ENCODE data around the gene SOHLH1. TPM values are rescaled to one million over a fixed set of nuclear protein-coding genes. Genes with fewer than 3 reads are reported as not detected.

The SOHLH1 gene
- total and polyA plus RNA-seq, 2 of the 4 experiments (the other 2 are of a cell fraction), result not detected

DNA sequence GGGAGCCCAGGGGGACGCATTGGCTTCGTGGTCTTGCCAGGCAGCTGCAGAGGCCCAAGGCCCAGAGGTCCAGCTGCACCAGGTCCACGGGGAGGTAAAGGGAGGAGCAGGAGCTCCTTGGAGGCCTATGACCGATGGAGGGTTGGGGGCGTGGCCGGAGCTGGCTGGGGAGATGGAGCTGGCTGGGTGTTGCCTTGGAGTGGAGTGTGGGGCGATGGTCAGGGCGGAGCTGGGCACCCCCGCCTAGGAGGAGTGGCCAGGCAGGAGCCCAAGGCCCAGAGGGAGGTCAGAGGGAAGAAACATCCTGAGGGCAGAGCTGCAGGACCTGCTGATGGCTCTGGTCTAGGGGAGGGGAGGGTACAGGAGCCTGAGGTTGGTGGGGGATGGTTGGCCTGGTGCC, 47.3 kb upstream of the SOHLH1 start:
- Histone ChIP-seq H2BK20ac (ENCODE audit: low read depth, low read length) (no peak overlapping the region), H2BK5ac (ENCODE audit: low read depth, low read length, poor library complexity, severe bottlenecking) (no peak overlapping the region), H3K23ac (ENCODE audit: low read depth, low read length) (no peak overlapping the region), H3K56ac (ENCODE audit: extremely low read depth, insufficient read depth, low read length) (no peak overlapping the region), H4K20me1 (ENCODE audit: insufficient read depth, low read length) (no peaks in the 10 kb centered on the region), H3K9me3 (ENCODE audit: control insufficient read depth, insufficient read depth, low read length) (no peaks in the 10 kb centered on the region), H2BK120ac (ENCODE audit: low read depth, low read length) (no peak overlapping the region), H3K4ac (ENCODE audit: low read depth, low read length) (no peak overlapping the region), H3K79me1 (ENCODE audit: low read depth in 1 of 2, low read length in 2 of 2) (no peaks in the 10 kb centered on the region), H4K8ac (ENCODE audit: low read depth in 2 of 2, low read length in 2 of 2) (no peak overlapping the region), H2AK9ac (replicated peaks; ENCODE audit: low read depth, low read length, poor library complexity) (no peak overlapping the region), H3K9ac (ENCODE audit: low read depth, low read length) (no peak overlapping the region), H3K4me1 (ENCODE audit: control insufficient read depth, insufficient read depth, low read length) (no peaks in the 10 kb centered on the region), H2AK5ac (ENCODE audit: low read depth, low read length) (no peak overlapping the region), H3K27me3 (ENCODE audit: control insufficient read depth, insufficient read depth, low read length) (peaks cover 5% of the 10 kb centered on the region; the same call in 1 of the 2 replicates), H3K4me2 (ENCODE audit: low read depth, low read length) (no peak overlapping the region), H3K36me3 (ENCODE audit: control insufficient read depth, insufficient read depth, low read length) (no peaks in the 10 kb centered on the region), H4K91ac (ENCODE audit: insufficient read depth, low read depth, low read length) (no peak overlapping the region), H3K18ac (ENCODE audit: low read depth, low read length) (no peak overlapping the region), H2BK15ac (ENCODE audit: low read depth, low read length) (no peak overlapping the region), H3K9me1 (ENCODE audit: insufficient read depth, low read length) (no peaks in the 10 kb centered on the region), H3K14ac (replicated peaks; ENCODE audit: low read depth, low read length) (no peak overlapping the region), H3K27ac (ENCODE audit: insufficient read depth, low read length) (no peak overlapping the region), H2AFZ (replicated peaks; ENCODE audit: low read length, poor library complexity) (no peak overlapping the region), H3K4me3 (ENCODE audit: insufficient read depth, low read depth, low read length) (no peak overlapping the region), H4K5ac (ENCODE audit: low read depth, low read length) (no peak overlapping the region)
- ChIA-PET POLR2A (ENCODE audit: unreplicated experiment) (no interaction called here), CTCF (no interaction called here)
- ATAC-seq (ENCODE audit: low read depth) (no peak), DNase-seq (no peak)
- TF ChIP-seq NFE2L2 (IDR thresholded peaks at IDR 0.05; ENCODE audit: low read depth, low read length) (no peak), MXI1 (IDR thresholded peaks at IDR 0.05; ENCODE audit: borderline replicate concordance, low read depth, low read length) (no peak), BHLHE40 (IDR thresholded peaks at IDR 0.05; ENCODE audit: low read depth, low read length) (no peak), CEBPB (IDR thresholded peaks at IDR 0.05; ENCODE audit: low read depth, low read length) (no peak), FOS (IDR thresholded peaks at IDR 0.05; ENCODE audit: low read depth, low read length) (no peak), RFX5 (IDR thresholded peaks at IDR 0.05; ENCODE audit: low read depth, low read length) (no peak), CHD1 (IDR thresholded peaks at IDR 0.05; ENCODE audit: low read depth, low read length) (no peak), MAFK (IDR thresholded peaks at IDR 0.05; ENCODE audit: low read depth, low read length) (no peak)
- TF ChIP-seq, protein P1, sequence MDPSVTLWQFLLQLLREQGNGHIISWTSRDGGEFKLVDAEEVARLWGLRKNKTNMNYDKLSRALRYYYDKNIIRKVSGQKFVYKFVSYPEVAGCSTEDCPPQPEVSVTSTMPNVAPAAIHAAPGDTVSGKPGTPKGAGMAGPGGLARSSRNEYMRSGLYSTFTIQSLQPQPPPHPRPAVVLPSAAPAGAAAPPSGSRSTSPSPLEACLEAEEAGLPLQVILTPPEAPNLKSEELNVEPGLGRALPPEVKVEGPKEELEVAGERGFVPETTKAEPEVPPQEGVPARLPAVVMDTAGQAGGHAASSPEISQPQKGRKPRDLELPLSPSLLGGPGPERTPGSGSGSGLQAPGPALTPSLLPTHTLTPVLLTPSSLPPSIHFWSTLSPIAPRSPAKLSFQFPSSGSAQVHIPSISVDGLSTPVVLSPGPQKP (IDR thresholded peaks at IDR 0.05; ENCODE audit: borderline replicate concordance, low read depth, low read length), result no peak
- TF ChIP-seq, protein P2, sequence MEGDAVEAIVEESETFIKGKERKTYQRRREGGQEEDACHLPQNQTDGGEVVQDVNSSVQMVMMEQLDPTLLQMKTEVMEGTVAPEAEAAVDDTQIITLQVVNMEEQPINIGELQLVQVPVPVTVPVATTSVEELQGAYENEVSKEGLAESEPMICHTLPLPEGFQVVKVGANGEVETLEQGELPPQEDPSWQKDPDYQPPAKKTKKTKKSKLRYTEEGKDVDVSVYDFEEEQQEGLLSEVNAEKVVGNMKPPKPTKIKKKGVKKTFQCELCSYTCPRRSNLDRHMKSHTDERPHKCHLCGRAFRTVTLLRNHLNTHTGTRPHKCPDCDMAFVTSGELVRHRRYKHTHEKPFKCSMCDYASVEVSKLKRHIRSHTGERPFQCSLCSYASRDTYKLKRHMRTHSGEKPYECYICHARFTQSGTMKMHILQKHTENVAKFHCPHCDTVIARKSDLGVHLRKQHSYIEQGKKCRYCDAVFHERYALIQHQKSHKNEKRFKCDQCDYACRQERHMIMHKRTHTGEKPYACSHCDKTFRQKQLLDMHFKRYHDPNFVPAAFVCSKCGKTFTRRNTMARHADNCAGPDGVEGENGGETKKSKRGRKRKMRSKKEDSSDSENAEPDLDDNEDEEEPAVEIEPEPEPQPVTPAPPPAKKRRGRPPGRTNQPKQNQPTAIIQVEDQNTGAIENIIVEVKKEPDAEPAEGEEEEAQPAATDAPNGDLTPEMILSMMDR (conservative IDR thresholded peaks at IDR 0.05; ENCODE audit: low read depth, low read length), result no peak
- in situ Hi-C loops (cut with MboI; ENCODE audit: low sequenced_read_pairs), result no loop called here
- no CpG with 5 or more reads among the region's 9 CpGs for WGBS, 2 experiments (ENCODE audit: extremely low coverage in 2 of 2, insufficient read length in 1 of 2)
- intact Hi-C loops (cut with micrococcal nuclease), result no loop called here
- dilution Hi-C loops (cut with HindIII; ENCODE audit: low sequenced_read_pairs, unreplicated experiment), result no loop called here
- no TSS peak for BruUV-seq (replicated peaks)
